K562 (cell line): Measurements from ENCODE around the gene GTF3C4. TPM values are rescaled to one million over a fixed set of nuclear protein-coding genes. Genes with fewer than 3 reads are reported as not detected.

Experiments used
- ADNP ChIP-seq: fragments of 200-800 bp; sonication (Bioruptor generic); IDR thresholded peaks from 2 replicates; pipeline ENCODE4 v1.6.1; 2016; ENCODE audit warnings: missing genetic modification characterization, missing compliant biosample characterization
- CHD1 ChIP-seq: fragments of 200-600 bp; sonication (generic); IDR thresholded peaks from one replicate; pipeline ENCODE4 v1.6.1; 2012; ENCODE audit warnings: mild to moderate bottlenecking, moderate library complexity, low read length, inconsistent platforms
- CREM ChIP-seq: IDR thresholded peaks from 2 replicates; pipeline ENCODE4 v1.6.1; 2014; ENCODE audit warnings: antibody characterized with exemption, low read depth
- FOXK1 ChIP-seq: sonication (generic); formaldehyde crosslinking; IDR thresholded peaks from 2 replicates; pipeline ENCODE4 v1.8.0; 2022; ENCODE audit warnings: missing genetic modification reagents, mild to moderate bottlenecking, borderline replicate concordance
- GABPA ChIP-seq: fragments of 200-800 bp; sonication (Bioruptor generic); conservative IDR thresholded peaks from 2 replicates; pipeline ENCODE4 v1.6.1; 2016; ENCODE audit warnings: low read depth, missing genetic modification characterization, missing compliant biosample characterization
- KDM1A ChIP-seq, 2 experiments: fragments of 450-650 bp; IDR thresholded peaks; 2 replicates each; pipeline ENCODE4 v1.6.1; 2016; ENCODE audit warnings: mild to moderate bottlenecking in 2 of 2
- KDM4B ChIP-seq, 2 experiments: fragments of 450-650 bp in 1 of 2; sonication (generic) in 1 of 2; IDR thresholded peaks; 2 replicates each; pipeline ENCODE4 v1.6.1; 2016 to 2017; ENCODE audit warnings: borderline replicate concordance in 2 of 2, antibody characterized with exemption in 1 of 2, low read depth in 1 of 2, mild to moderate bottlenecking in 1 of 2
- KLF16 ChIP-seq: IDR thresholded peaks from 2 replicates; pipeline ENCODE4 v1.6.1; 2016; ENCODE audit warnings: antibody characterized with exemption
- MBD2 ChIP-seq: sonication (generic); IDR thresholded peaks from 2 replicates; pipeline ENCODE4 v1.6.1; 2016; ENCODE audit warnings: low read depth, borderline replicate concordance
- PHF8 ChIP-seq: fragments of 200-600 bp; sonication (generic); IDR thresholded peaks from 2 replicates; pipeline ENCODE4 v1.6.1; 2012; ENCODE audit warnings: mixed run types, mild to moderate bottlenecking, inconsistent platforms, low read length, moderate library complexity, borderline replicate concordance
- POLR2H ChIP-seq: IDR thresholded peaks from 2 replicates; pipeline ENCODE4 v1.6.1; 2016; ENCODE audit warnings: missing genetic modification characterization, low read depth, mild to moderate bottlenecking, control low read depth, missing compliant biosample characterization, moderate library complexity
- RHOXF2B ChIP-seq: fragments of 250-450 bp; sonication (Bioruptor Pico); conservative IDR thresholded peaks from 2 replicates; pipeline ENCODE4 v1.5.1; 2021
- SMARCC2 ChIP-seq: fragments of 450-650 bp; IDR thresholded peaks from 2 replicates; pipeline ENCODE4 v1.6.1; 2017; ENCODE audit warnings: antibody characterized with exemption, moderate library complexity, mild to moderate bottlenecking, low read depth
- ZBTB12 ChIP-seq: fragments of 250-450 bp; sonication (Bioruptor Pico); IDR thresholded peaks from 2 replicates; pipeline ENCODE4 v1.4.0; 2020
- ZBTB17 ChIP-seq: fragments of 450-650 bp; formaldehyde crosslinking; IDR thresholded peaks from 2 replicates; pipeline ENCODE4 v1.4.0; 2020; ENCODE audit warnings: mild to moderate bottlenecking
- polyA plus RNA-seq, 8 experiments: library from polyadenylated mRNA; depleted of rRNA in 4 of 8; stranded (reverse) in 5 of 8; unstranded in 3 of 8; fragments of >200 nt; fragmentation: Nextera tagmentation in 2 of 8; fragmentation: Illumina TruSeq in 1 of 8; extraction: Ambion mirVana in 2 of 8; extraction: Trizol in 1 of 8; gene quantifications; 2 replicates each; pipeline versions ENCODE4 v1.2.1 to v1.2.3, GENCODE V29; 2011 to 2014; ENCODE audit warnings: inconsistent platforms in 1 of 8, missing spikeins in 1 of 8
- total RNA-seq, 7 experiments: library from RNA; depleted of rRNA in 6 of 7; stranded (reverse); fragments of >200 nt in 6 of 7; fragmentation: Illumina TruSeq in 2 of 7; extraction: Trizol in 2 of 7; gene quantifications; 2 replicates each; pipeline versions ENCODE4 v1.2.1 to v1.2.3, GENCODE V29; 2011 to 2021; ENCODE audit warnings: low replicate concordance in 1 of 7

GTF3C4 gene
- total and polyA plus RNA-seq, 9 of the 15 experiments (the other 6 are each of a cell fraction or from before 2014, with no cell fraction given): 3.9 to 20.0 (median 12.2) TPM

GRCh38 chr9:132716007-132716406 lies 45.7 kb downstream of the GTF3C4 start (continued):
- no peak for TF ChIP-seq FOXK1 (CRISPR knock-in tag)
- TF ChIP-seq ZBTB17 (CRISPR knock-in tag): no peak
- 0 out of 2 replicates have a peak, but pooled peaks have one; percentile 19 for TF ChIP-seq ADNP (tag)
- TF ChIP-seq ZBTB12 (CRISPR knock-in tag): no peak
- TF ChIP-seq CREM: no peak
- no peak for TF ChIP-seq POLR2H (tag)
- no peak for TF ChIP-seq MBD2
- no peak for TF ChIP-seq KDM4B (IDR thresholded peaks at IDR 0.05; ENCODE audit: borderline replicate concordance in 2 of 2, low read depth in 1 of 2)
- 0 out of 4 replicates have a peak, but pooled peaks of 1 of the 2 experiments have one; percentile 21 for TF ChIP-seq KDM1A (IDR thresholded peaks at IDR 0.05)
- TF ChIP-seq PHF8: no peak
- no peak for TF ChIP-seq SMARCC2
- no peak for TF ChIP-seq CHD1
- no peak for TF ChIP-seq KLF16
- no peak for TF ChIP-seq GABPA (tag)
- TF ChIP-seq RHOXF2B (CRISPR knock-in tag): no peak
